Measurements from ENCODE around the gene SAMSN1.

SAMSN1 gene

GRCh38 chr21:14557413-14557812 lies 11.3 kb upstream of the SAMSN1 start:
- TF ChIP-seq CTCF (conservative IDR thresholded peaks at IDR 0.05; ENCODE audit: low read depth) = no peak
- no peak for DNase-seq (ENCODE audit: low spot score)
- no peak overlapping the region for H3K27ac ChIP-seq
- POLR2A ChIA-PET (ENCODE audit: low non-redundant PET) = no interaction called here
- CTCF ChIA-PET = no interaction called here

GRCh38 chr21:14554948-14555347 lies 8.8 kb upstream of the SAMSN1 start:
- no peak overlapping the region for H3K27ac ChIP-seq
- DNase-seq (ENCODE audit: low spot score) = no peak
- CTCF ChIA-PET = no interaction called here
- no peak for TF ChIP-seq CTCF (conservative IDR thresholded peaks at IDR 0.05; ENCODE audit: low read depth)
- POLR2A ChIA-PET (ENCODE audit: low non-redundant PET) = no interaction called here

GRCh38 chr21:14553422-14553821 lies 7.3 kb upstream of the SAMSN1 start:
- no peak for DNase-seq (ENCODE audit: low spot score)
- no peak for TF ChIP-seq CTCF (conservative IDR thresholded peaks at IDR 0.05; ENCODE audit: low read depth)
- ChIA-PET POLR2A (ENCODE audit: low non-redundant PET) (no interaction called here), CTCF (no interaction called here)
- H3K27ac ChIP-seq = no peak overlapping the region

GRCh38 chr21:14551741-14552140 lies 5.6 kb upstream of the SAMSN1 start:
- no peak overlapping the region for H3K27ac ChIP-seq
- TF ChIP-seq CTCF (conservative IDR thresholded peaks at IDR 0.05; ENCODE audit: low read depth) = no peak
- ChIA-PET POLR2A (ENCODE audit: low non-redundant PET) (no interaction called here), CTCF (no interaction called here)
- no peak for DNase-seq (ENCODE audit: low spot score)

GRCh38 chr21:14550135-14550534 lies 4.0 kb upstream of the SAMSN1 start:
- CTCF ChIA-PET = interaction anchor here (0.6 kb wide), 2 partner anchors 361 to 943 kb away, joined by 3 to 4 read pairs; no protein-coding TSS in a partner anchor
- H3K27ac ChIP-seq = no peak overlapping the region
- TF ChIP-seq CTCF (conservative IDR thresholded peaks at IDR 0.05; ENCODE audit: low read depth) = no peak
- POLR2A ChIA-PET (ENCODE audit: low non-redundant PET) = no interaction called here
- DNase-seq (ENCODE audit: low spot score) = no peak

- H3K27ac ChIP-seq = no peak overlapping the region
These were observed 2.7 kb upstream of the SAMSN1 start for GRCh38 chr21:14548779-14549178.

More at GRCh38 chr21:14548779-14549178, 2.7 kb upstream of the SAMSN1 start:
- ChIA-PET POLR2A (ENCODE audit: low non-redundant PET) (no interaction called here), CTCF (no interaction called here)
- no peak for TF ChIP-seq CTCF (conservative IDR thresholded peaks at IDR 0.05; ENCODE audit: low read depth)
- DNase-seq (ENCODE audit: low spot score) = no peak

All from RWPE1 (cell line).